GM23338 (cell line): ENCODE results near the gene PHOX2B.

Experiments
- CTCF ChIP-seq, 2 experiments: fragments of 200-600 bp in 1 of 2; sonication (generic) in 1 of 2; conservative IDR thresholded peaks; 2 replicates each; pipeline versions ENCODE4 v1.5.1 to v1.6.1; 2016 to 2017; ENCODE audit warnings: antibody characterized with exemption in 2 of 2, low read depth in 2 of 2, mild to moderate bottlenecking in 2 of 2, moderate library complexity in 1 of 2
- EZH2 ChIP-seq: fragments of 200-600 bp; sonication (generic); IDR thresholded peaks from one replicate; pipeline ENCODE4 v1.8.0; 2017; ENCODE audit warnings: antibody characterized with exemption, mild to moderate bottlenecking, low read depth; ENCODE audit not compliant: unreplicated experiment
- JUNB ChIP-seq: IDR thresholded peaks from one replicate; pipeline ENCODE4 v1.6.1; 2016; ENCODE audit warnings: antibody characterized with exemption; ENCODE audit not compliant: unreplicated experiment
- NANOG ChIP-seq: IDR thresholded peaks from 2 replicates; pipeline ENCODE4 v1.6.1; 2016; ENCODE audit warnings: antibody characterized with exemption, borderline replicate concordance
- POLR2AphosphoS5 ChIP-seq: IDR thresholded peaks from 2 replicates; pipeline ENCODE4 v1.6.1; 2016; ENCODE audit warnings: antibody characterized with exemption, low read depth
- ZNF114 ChIP-seq: fragments of 250-450 bp; sonication (Bioruptor Pico); IDR thresholded peaks from 2 replicates; pipeline ENCODE4 v1.5.0; 2020; ENCODE audit warnings: mild to moderate bottlenecking, moderate library complexity

- no peak for TF ChIP-seq CTCF (conservative IDR thresholded peaks at IDR 0.05; ENCODE audit: low read depth in 2 of 2)
- TF ChIP-seq POLR2AphosphoS5 = no peak
- no peak for TF ChIP-seq EZH2
- TF ChIP-seq NANOG = no peak
- TF ChIP-seq ZNF114 (CRISPR knock-in tag) = no peak
- no peak for TF ChIP-seq JUNB
These were observed 38.6 kb downstream of the PHOX2B start for GRCh38 chr4:41709844-41710481.
